Erythroblast (primary cell): Measurements from ENCODE around the gene RNF19B.

ENCODE experiments used
- GATA1 ChIP-seq: IDR thresholded peaks from 2 replicates; pipeline ENCODE4 v1.6.1; 2011; ENCODE audit warnings: low read depth, mild to moderate bottlenecking, control low read depth, low read length, moderate library complexity
- POLR2A ChIP-seq: IDR thresholded peaks from 2 replicates; pipeline ENCODE4 v1.6.1; 2011; ENCODE audit warnings: mild to moderate bottlenecking, low read length

GRCh38 chr1:32893198-32894018 is 71.2 kb downstream of the RNF19B start:
- TF ChIP-seq POLR2A (no peak), GATA1 (no peak)
